Adrenal gland (tissue), 12 donors: ENCODE measurements around the gene P2RX3. TPM values are rescaled to one million over a fixed set of nuclear protein-coding genes. Genes with fewer than 3 reads are reported as not detected.

Experiments
- DNase-seq, 7 donors: peaks; one replicate each; pipeline ENCODE4 v3.0.0-alpha.2; 2019 to 2020
- H3K27ac ChIP-seq, 5 donors: fragments of 200-600 bp; sonication (generic) in 4 of 5; 1 replicate in 3 of 5; 2 replicates in 2 of 5; pipeline versions ENCODE4 v1.5.1 to v1.8.0; 2016 to 2020; ENCODE audit warnings: mild to moderate bottlenecking in 1 of 5
- H3K27me3 ChIP-seq: fragments of 200-600 bp; 2 replicates; pipeline ENCODE4 v1.8.0; 2021
- H3K36me3 ChIP-seq, 2 donors: fragments of 200-600 bp; replicated peaks in 1 of 2; 1 replicate in 1 of 2; 2 replicates in 1 of 2; pipeline versions ENCODE4 v1.5.1 to v1.8.0; 2018 to 2022
- H3K4me1 ChIP-seq, 2 donors: fragments of 200-600 bp; replicated peaks in 1 of 2; 1 replicate in 1 of 2; 2 replicates in 1 of 2; pipeline versions ENCODE4 v1.5.1 to v1.8.0; 2018 to 2021
- H3K4me3 ChIP-seq, 4 donors: fragments of 200-600 bp; sonication (generic) in 3 of 4; one replicate each; pipeline ENCODE4 v1.5.1; 2016 to 2018
- H3K9me3 ChIP-seq, 3 donors: fragments of 200-600 bp; sonication (generic) in 1 of 3; replicated peaks in 1 of 3; 1 replicate in 2 of 3; 2 replicates in 1 of 3; pipeline versions ENCODE4 v1.5.1 to v1.8.0; 2016 to 2021
- POLR2A ChIP-seq, 2 donors: fragments of 450-650 bp; IDR thresholded peaks; one replicate each; pipeline ENCODE4 v1.6.1; 2017; ENCODE audit warnings: antibody characterized with exemption in 2 of 2, mild to moderate bottlenecking in 2 of 2, moderate library complexity in 1 of 2
- WGBS, 4 donors: extraction: QIAGEN DNeasy Blood & Tissue Kit in 2 of 4; methylation state at CpG; one replicate each; pipeline versions ENCODE4 v1.1.5 to v1.1.7; 2013 to 2017; 5-methylcytosine and 5-hydroxymethylcytosine counted together
- intact Hi-C, 2 donors: fragments of 100-400 bp; cut with DNase I; formaldehyde crosslinking; loops; one replicate each; pipeline versions ENCODE4 v1.14.1 to v1.15.0; 2022 to 2023
- polyA plus RNA-seq, 3 donors: library from polyadenylated mRNA; stranded (reverse); fragments of 200-250 nt in 2 of 3; fragments of 350-450 nt in 1 of 3; fragmentation: Illumina TruSeq in 1 of 3; extraction: RNeasy Lipid Tissue Mini Kit (QIAGEN cat#74804) in 1 of 3; gene quantifications; one replicate each; pipeline ENCODE4 v1.2.3, GENCODE V29; 2013 to 2014
- total RNA-seq, 9 donors: library from RNA; depleted of rRNA in 4 of 9; stranded (reverse); fragments of >200 nt in 4 of 9; fragments of 120-200 nt in 1 of 9; fragmentation: NEBNext Ultra II Directional in 1 of 9; extraction: Animal tissue kit (Norgen Biotek cat#: 25700) in 1 of 9; gene quantifications; one replicate each; pipeline versions ENCODE4 v1.1.0 to v1.2.4, GENCODE V29; 2013 to 2023
- TF ChIP-seq, protein P1 (sequence below), 6 experiments: fragments of 450-650 bp in 4 of 6; fragments of 200-600 bp in 2 of 6; sonication (generic) in 1 of 6; IDR thresholded peaks; 1 replicate in 5 of 6; 2 replicates in 1 of 6; pipeline versions ENCODE4 v1.5.1 to v1.8.0; 2016 to 2021; ENCODE audit warnings: antibody characterized with exemption in 6 of 6, mild to moderate bottlenecking in 2 of 6, moderate library complexity in 1 of 6
- donor health status: healthy with polysubstance abuse.
- donor health status: Bipolar disorder and iron deficiency.
- donor health status: DM: yes; HTN: yes; CAD: no.
- donor health status: DM: no; HTN: no; CAD: no.
- donor health status: DM: no; HTN: no; CAD: no.
- donor health status: DM: yes; HTN: yes; CAD: no.

The P2RX3 gene
- total and polyA plus RNA-seq, 12 donors: 0.11 to 2.5 (median 0.76) TPM; not detected in 2

GRCh38 chr11:57390535-57390934 is 52.4 kb downstream of the P2RX3 start, which contains the start of gene PRG2:
TSS of gene PRG2 (minus strand) at chr11:57390650. CDS start at chr11:57389944, 706 bp downstream.
- no peak within 1 kb of the TSS for H3K27ac ChIP-seq
- intact Hi-C loops: no loop called here
- TF ChIP-seq, protein P1, sequence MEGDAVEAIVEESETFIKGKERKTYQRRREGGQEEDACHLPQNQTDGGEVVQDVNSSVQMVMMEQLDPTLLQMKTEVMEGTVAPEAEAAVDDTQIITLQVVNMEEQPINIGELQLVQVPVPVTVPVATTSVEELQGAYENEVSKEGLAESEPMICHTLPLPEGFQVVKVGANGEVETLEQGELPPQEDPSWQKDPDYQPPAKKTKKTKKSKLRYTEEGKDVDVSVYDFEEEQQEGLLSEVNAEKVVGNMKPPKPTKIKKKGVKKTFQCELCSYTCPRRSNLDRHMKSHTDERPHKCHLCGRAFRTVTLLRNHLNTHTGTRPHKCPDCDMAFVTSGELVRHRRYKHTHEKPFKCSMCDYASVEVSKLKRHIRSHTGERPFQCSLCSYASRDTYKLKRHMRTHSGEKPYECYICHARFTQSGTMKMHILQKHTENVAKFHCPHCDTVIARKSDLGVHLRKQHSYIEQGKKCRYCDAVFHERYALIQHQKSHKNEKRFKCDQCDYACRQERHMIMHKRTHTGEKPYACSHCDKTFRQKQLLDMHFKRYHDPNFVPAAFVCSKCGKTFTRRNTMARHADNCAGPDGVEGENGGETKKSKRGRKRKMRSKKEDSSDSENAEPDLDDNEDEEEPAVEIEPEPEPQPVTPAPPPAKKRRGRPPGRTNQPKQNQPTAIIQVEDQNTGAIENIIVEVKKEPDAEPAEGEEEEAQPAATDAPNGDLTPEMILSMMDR (IDR thresholded peaks at IDR 0.05): no peak
- TF ChIP-seq POLR2A (IDR thresholded peaks at IDR 0.05): no peak

GRCh38 chr11:57391111-57391510 is 53.0 kb downstream of the P2RX3 start:
- H3K27me3 ChIP-seq: no peaks in the 10 kb centered on the region
- no peaks in the 10 kb centered on the region for H3K9me3 ChIP-seq
- no peaks in the 10 kb centered on the region for H3K36me3 ChIP-seq
- no peak for TF ChIP-seq POLR2A (IDR thresholded peaks at IDR 0.05)
- TF ChIP-seq, protein P1 (IDR thresholded peaks at IDR 0.05): no peak
- 73 to 80% (median 77%) methylated on average over 3 of the region's 3 CpGs for WGBS, 4 donors
- no peak for DNase-seq
- H3K4me3 ChIP-seq: no peak overlapping the region
- no peaks in the 10 kb centered on the region for H3K4me1 ChIP-seq
- intact Hi-C loops: no loop called here
- no peak overlapping the region for H3K27ac ChIP-seq

More at GRCh38 chr11:57390535-57390934, 52.4 kb downstream of the P2RX3 start, which contains the start of gene PRG2:
- H3K4me3 ChIP-seq: no peak within 1 kb of the TSS
- no peaks in the 10 kb centered on the region for H3K9me3 ChIP-seq
- H3K27me3 ChIP-seq: no peaks in the 10 kb centered on the region
- no peaks in the 10 kb centered on the region for H3K4me1 ChIP-seq
- no peaks in the 10 kb centered on the region for H3K36me3 ChIP-seq
- WGBS, 4 donors: 61 to 65% (median 64%) methylated on average over 2 of the region's 2 CpGs
- no peak for DNase-seq

- Histone ChIP-seq H3K4me3 (no peak overlapping the region), H3K27me3 (no peaks in the 10 kb centered on the region), H3K36me3 (no peaks in the 10 kb centered on the region), H3K27ac (no peak overlapping the region), H3K9me3 (no peaks in the 10 kb centered on the region), H3K4me1 (no peaks in the 10 kb centered on the region)
- WGBS, 4 donors: 35 to 55% (median 51%) methylated on average over 2 of the region's 2 CpGs
- no peak for DNase-seq
- intact Hi-C loops: no loop called here
- no peak for TF ChIP-seq POLR2A (IDR thresholded peaks at IDR 0.05)
- TF ChIP-seq, protein P1 (IDR thresholded peaks at IDR 0.05): no peak
Observed at GRCh38 chr11:57391539-57391938, 53.4 kb downstream of the P2RX3 start.

DNA sequence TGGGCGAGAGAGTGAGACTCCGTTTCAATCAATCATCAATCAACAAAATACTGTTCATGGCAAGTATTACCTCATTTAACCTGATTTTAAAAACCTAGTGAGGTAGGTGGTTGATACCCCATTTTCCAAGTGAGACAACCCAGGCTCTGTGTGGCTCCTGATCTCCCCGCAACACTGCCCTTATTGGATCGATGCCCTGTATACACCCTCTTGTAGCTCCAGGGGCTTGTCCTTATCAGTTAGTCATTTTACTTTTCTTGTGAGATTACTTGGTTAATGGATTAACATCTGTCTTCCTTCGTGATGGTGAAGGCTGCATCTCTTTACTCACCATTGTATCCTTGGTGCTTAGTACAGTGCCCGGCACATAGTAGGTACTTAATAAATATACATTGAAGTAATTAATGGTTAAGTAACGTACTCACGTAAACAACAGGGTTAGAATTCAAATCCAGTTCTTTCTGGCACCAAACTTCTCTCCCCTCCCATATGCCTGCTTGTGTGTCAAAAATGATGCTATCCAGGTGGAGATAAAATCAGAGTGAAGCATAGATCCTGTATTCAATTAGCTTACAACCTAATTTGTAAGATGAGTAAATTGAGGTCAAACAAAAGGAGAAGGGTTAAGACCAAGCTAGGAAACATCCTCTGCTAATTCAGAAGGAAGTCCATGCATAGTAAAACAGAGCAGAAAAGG is 54.1 kb downstream of the P2RX3 start:
- intact Hi-C loops: no loop called here
- no peak for DNase-seq
- TF ChIP-seq, protein P1 (IDR thresholded peaks at IDR 0.05): no peak
- TF ChIP-seq POLR2A (IDR thresholded peaks at IDR 0.05): no peak

More for the DNA sequence above, 54.1 kb downstream of the P2RX3 start:
- WGBS, 4 donors: 66 to 76% (median 71%) methylated on average over 8 of the region's 8 CpGs
- H3K4me3 ChIP-seq: no peak overlapping the region
- H3K36me3 ChIP-seq: no peaks in the 10 kb centered on the region
- no peaks in the 10 kb centered on the region for H3K9me3 ChIP-seq
- H3K4me1 ChIP-seq: no peaks in the 10 kb centered on the region
- no peaks in the 10 kb centered on the region for H3K27me3 ChIP-seq
- H3K27ac ChIP-seq: no peak overlapping the region
